HCT116 (cell line): ENCODE results near the gene MN1. TPM values are rescaled to one million over a fixed set of nuclear protein-coding genes. Genes with fewer than 3 reads are reported as not detected.

ENCODE experiments used
- ATAC-seq: fragments of 200-7000 bp; cut with Tn5 transposase; 2 replicates; pipeline ENCODE4 v1.9.1; 2020; ENCODE audit warnings: mild to moderate bottlenecking, moderate library complexity
- BruUV-seq: library from RNA; stranded (reverse); fragments of 400-500 nt; replicated peaks from 2 replicates; lab custom pipeline; 2021; lab: Mats Ljungman, UMichigan
- CTCF ChIA-PET: fragments of 300-600 bp; sonication (Branson Sonifier 250); formaldehyde crosslinking; loops from one replicate; lab custom pipeline; 2021; ENCODE audit warnings: antibody characterized with exemption; lab: Charles Lee
- POLR2A ChIA-PET: fragments of 300-600, 350-600 bp; sonication (Branson Sonifier 250); formaldehyde crosslinking; loops from one replicate; lab custom pipeline; 2021; ENCODE audit warnings: antibody characterized with exemption; lab: Charles Lee
- RAD21 ChIA-PET, 2 experiments: fragments of 300-600 bp; sonication (Branson Sonifier 250); formaldehyde crosslinking; loops; one replicate each; lab custom pipeline; 2023; ENCODE audit warnings: low total read pairs in 2 of 2; ENCODE audit not compliant: uncharacterized antibody in 2 of 2, unreplicated experiment in 2 of 2, low non-redundant PET in 1 of 2; lab: Charles Lee
- DNase-seq: peaks from one replicate; pipeline ENCODE4 v3.0.0-alpha.2; 2010; ENCODE audit warnings: low read depth, low spot score
- H2AFZ ChIP-seq: fragments of 200-600 bp; shearing (Covaris generic), sonication (generic); 2 replicates; pipeline ENCODE4 v1.6.1; 2017; ENCODE audit warnings: low read depth, mixed run types, mixed read lengths, antibody characterized with exemption, low read length; ENCODE audit not compliant: poor library complexity, severe bottlenecking
- H3K27ac ChIP-seq: 2 replicates; pipeline ENCODE4 v1.5.1; 2012; ENCODE audit warnings: low read depth, low read length
- H3K27me3 ChIP-seq: fragments of 200-600 bp; sonication (generic); 2 replicates; pipeline ENCODE4 v1.6.1; 2016; ENCODE audit warnings: mixed run types, low read length, mixed read lengths; ENCODE audit not compliant: insufficient read depth
- H3K36me3 ChIP-seq, 2 experiments: fragments of 200-500 bp in 1 of 2; fragments of 200-600 bp in 1 of 2; sonication (Bioruptor generic) in 1 of 2; sonication (generic) in 1 of 2; 2 replicates each; pipeline versions ENCODE4 v1.5.1 to v1.6.1; 2014 to 2016; ENCODE audit warnings: low read length in 2 of 2, inconsistent platforms in 1 of 2, mixed read lengths in 1 of 2, mixed run types in 1 of 2; ENCODE audit not compliant: insufficient read depth in 2 of 2, control insufficient read depth in 1 of 2
- H3K4me1 ChIP-seq, 2 experiments: fragments of 200-600 bp in 1 of 2; sonication (generic) in 1 of 2; 2 replicates each; pipeline versions ENCODE4 v1.5.1 to v1.6.1; 2012 to 2017; ENCODE audit warnings: low read length in 2 of 2, inconsistent platforms in 1 of 2, mild to moderate bottlenecking in 1 of 2, mixed read lengths in 1 of 2, mixed run types in 1 of 2, moderate library complexity in 1 of 2; ENCODE audit not compliant: insufficient read depth in 2 of 2, control insufficient read depth in 1 of 2
- H3K4me2 ChIP-seq: fragments of 200-600 bp; sonication (generic); 2 replicates; pipeline ENCODE4 v1.6.1; 2017; ENCODE audit warnings: mixed run types, low read length, mixed read lengths
- H3K4me3 ChIP-seq, 2 experiments: fragments of 200-600 bp in 1 of 2; sonication (generic) in 1 of 2; replicated peaks in 1 of 2; 2 replicates each; pipeline ENCODE4 v1.5.1; 2011 to 2016; ENCODE audit warnings: low read length in 2 of 2, control low read depth in 1 of 2, low read depth in 1 of 2, mild to moderate bottlenecking in 1 of 2, mixed read lengths in 1 of 2, mixed run types in 1 of 2
- H3K79me2 ChIP-seq: fragments of 200-600 bp; sonication (generic); 2 replicates; pipeline ENCODE4 v1.6.1; 2017; ENCODE audit warnings: mild to moderate bottlenecking, mixed run types, low read length, moderate library complexity, mixed read lengths; ENCODE audit not compliant: insufficient read depth
- H3K9ac ChIP-seq: fragments of 200-600 bp; sonication (generic); 2 replicates; pipeline ENCODE4 v1.6.1; 2016; ENCODE audit warnings: low read length, mixed read lengths
- H3K9me2 ChIP-seq: fragments of 200-600 bp; sonication (generic), shearing (Covaris generic); 2 replicates; pipeline ENCODE4 v1.6.1; 2017; ENCODE audit warnings: mixed run types, mild to moderate bottlenecking, moderate library complexity; ENCODE audit not compliant: insufficient read depth
- H3K9me3 ChIP-seq, 2 experiments: fragments of 200-500 bp in 1 of 2; fragments of 200-600 bp in 1 of 2; sonication (Bioruptor generic) in 1 of 2; sonication (generic) in 1 of 2; 2 replicates each; pipeline ENCODE4 v1.6.1; 2014 to 2017; ENCODE audit warnings: low read length in 2 of 2, mixed read lengths in 2 of 2, inconsistent platforms in 1 of 2, low read depth in 1 of 2, mild to moderate bottlenecking in 1 of 2, mixed run types in 1 of 2, moderate library complexity in 1 of 2; ENCODE audit not compliant: control insufficient read depth in 1 of 2, insufficient read depth in 1 of 2
- H4K20me1 ChIP-seq: fragments of 200-600 bp; sonication (generic), shearing (Covaris generic); 2 replicates; pipeline ENCODE4 v1.6.1; 2017; ENCODE audit warnings: mixed run types, mild to moderate bottlenecking, moderate library complexity; ENCODE audit not compliant: insufficient read depth
- CBX3 ChIP-seq: IDR thresholded peaks from 2 replicates; pipeline ENCODE4 v1.6.1; 2012; ENCODE audit warnings: low read depth
- ELF1 ChIP-seq: IDR thresholded peaks from 2 replicates; pipeline ENCODE4 v1.6.1; 2012; ENCODE audit warnings: low read depth, borderline replicate concordance
- FOSL1 ChIP-seq: IDR thresholded peaks from 2 replicates; pipeline ENCODE4 v1.6.1; 2012; ENCODE audit warnings: low read depth
- JUND ChIP-seq: IDR thresholded peaks from 2 replicates; pipeline ENCODE4 v1.6.1; 2012
- POLR2A ChIP-seq: IDR thresholded peaks from 2 replicates; pipeline ENCODE4 v1.7.0; 2011; ENCODE audit warnings: borderline replicate concordance; ENCODE audit not compliant: insufficient read depth, insufficient read length; ENCODE audit errors: extremely low read depth
- SIN3A ChIP-seq: IDR thresholded peaks from 2 replicates; pipeline ENCODE4 v1.6.1; 2012; ENCODE audit warnings: low read depth
- TCF7L2 ChIP-seq: IDR thresholded peaks from 2 replicates; pipeline ENCODE4 v1.7.0; 2011; ENCODE audit warnings: borderline replicate concordance, inconsistent platforms; ENCODE audit not compliant: insufficient read depth, insufficient read length; ENCODE audit errors: extremely low read depth
- ZNF274 ChIP-seq: fragments of 200-500 bp; sonication (Bioruptor generic); IDR thresholded peaks from 2 replicates; pipeline ENCODE4 v1.6.1; 2014; ENCODE audit warnings: mild to moderate bottlenecking, low read depth, low read length, inconsistent platforms
- intact Hi-C: fragments of 100-400 bp; cut with micrococcal nuclease; formaldehyde crosslinking; loops from 2 replicates; pipeline ENCODE4 v1.10.0; 2022
- total RNA-seq: library from RNA; stranded (reverse); gene quantifications from one replicate; pipeline ENCODE4 v1.2.1, GENCODE V29; 2021; ENCODE audit not compliant: unreplicated experiment
- TF ChIP-seq, protein P1 (sequence below): IDR thresholded peaks from 2 replicates; pipeline ENCODE4 v1.6.1; 2011; ENCODE audit warnings: mild to moderate bottlenecking, low read length, moderate library complexity; ENCODE audit not compliant: insufficient replicate concordance; ENCODE audit errors: extremely low read depth
- TF ChIP-seq, protein P2 (sequence below), 3 experiments: fragments of 200-600 bp in 1 of 3; sonication (generic) in 1 of 3; IDR thresholded peaks in 2 of 3; conservative IDR thresholded peaks in 1 of 3; 2 replicates each; pipeline ENCODE4 v1.5.1; 2012 to 2017; ENCODE audit warnings: low read depth in 2 of 3, low read length in 2 of 3, antibody characterized with exemption in 1 of 3, borderline replicate concordance in 1 of 3, control low read depth in 1 of 3, mild to moderate bottlenecking in 1 of 3, mixed read lengths in 1 of 3, mixed run types in 1 of 3, moderate library complexity in 1 of 3; ENCODE audit not compliant: insufficient read depth in 1 of 3

Gene MN1
- total RNA-seq, 1 experiment from 2014 or later = 2.9 TPM

DNA sequence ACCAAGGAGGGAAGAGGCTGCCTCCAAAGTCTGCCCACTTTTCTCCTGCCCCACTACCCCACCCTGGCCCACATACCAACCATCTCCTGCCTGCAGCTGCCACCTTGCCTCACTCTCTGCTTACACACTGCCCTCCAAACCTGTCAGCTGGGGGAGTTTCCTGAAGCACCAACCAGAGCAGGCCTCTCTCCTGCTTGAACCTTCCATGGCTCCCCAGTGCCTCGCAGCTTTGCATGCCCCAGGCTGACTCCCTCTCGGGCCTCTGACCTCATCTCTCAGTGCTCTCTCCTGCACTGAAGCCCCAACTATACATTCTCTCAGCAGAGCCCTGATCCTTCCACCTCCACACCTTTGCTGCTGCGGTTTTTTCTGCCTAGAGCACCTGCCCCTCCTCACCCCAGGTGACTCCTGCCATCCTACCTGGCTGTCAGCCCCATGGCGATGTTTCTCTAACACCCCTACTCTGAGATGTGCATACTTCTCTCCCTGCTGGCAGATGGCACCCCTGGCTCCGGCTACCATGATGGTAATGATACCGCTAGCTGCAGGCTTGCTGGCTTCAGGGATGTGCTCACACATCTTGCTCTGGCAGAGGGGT is 43.5 kb downstream of the MN1 start:
- H2AFZ ChIP-seq = no peak overlapping the region
- no peaks in the 10 kb centered on the region for H3K79me2 ChIP-seq
- POLR2A ChIA-PET = no interaction called here
- H3K27ac ChIP-seq = no peak overlapping the region
- H3K36me3 ChIP-seq = no peaks in the 10 kb centered on the region
- TF ChIP-seq POLR2A = no peak
- TF ChIP-seq FOSL1 = no peak
- no peak for TF ChIP-seq CBX3
- no peak for TF ChIP-seq JUND
- no peak for TF ChIP-seq ZNF274
- no peak for TF ChIP-seq ELF1
- TF ChIP-seq, protein P1, sequence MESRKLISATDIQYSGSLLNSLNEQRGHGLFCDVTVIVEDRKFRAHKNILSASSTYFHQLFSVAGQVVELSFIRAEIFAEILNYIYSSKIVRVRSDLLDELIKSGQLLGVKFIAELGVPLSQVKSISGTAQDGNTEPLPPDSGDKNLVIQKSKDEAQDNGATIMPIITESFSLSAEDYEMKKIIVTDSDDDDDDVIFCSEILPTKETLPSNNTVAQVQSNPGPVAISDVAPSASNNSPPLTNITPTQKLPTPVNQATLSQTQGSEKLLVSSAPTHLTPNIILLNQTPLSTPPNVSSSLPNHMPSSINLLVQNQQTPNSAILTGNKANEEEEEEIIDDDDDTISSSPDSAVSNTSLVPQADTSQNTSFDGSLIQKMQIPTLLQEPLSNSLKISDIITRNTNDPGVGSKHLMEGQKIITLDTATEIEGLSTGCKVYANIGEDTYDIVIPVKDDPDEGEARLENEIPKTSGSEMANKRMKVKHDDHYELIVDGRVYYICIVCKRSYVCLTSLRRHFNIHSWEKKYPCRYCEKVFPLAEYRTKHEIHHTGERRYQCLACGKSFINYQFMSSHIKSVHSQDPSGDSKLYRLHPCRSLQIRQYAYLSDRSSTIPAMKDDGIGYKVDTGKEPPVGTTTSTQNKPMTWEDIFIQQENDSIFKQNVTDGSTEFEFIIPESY = no peak
- TF ChIP-seq, protein P2, sequence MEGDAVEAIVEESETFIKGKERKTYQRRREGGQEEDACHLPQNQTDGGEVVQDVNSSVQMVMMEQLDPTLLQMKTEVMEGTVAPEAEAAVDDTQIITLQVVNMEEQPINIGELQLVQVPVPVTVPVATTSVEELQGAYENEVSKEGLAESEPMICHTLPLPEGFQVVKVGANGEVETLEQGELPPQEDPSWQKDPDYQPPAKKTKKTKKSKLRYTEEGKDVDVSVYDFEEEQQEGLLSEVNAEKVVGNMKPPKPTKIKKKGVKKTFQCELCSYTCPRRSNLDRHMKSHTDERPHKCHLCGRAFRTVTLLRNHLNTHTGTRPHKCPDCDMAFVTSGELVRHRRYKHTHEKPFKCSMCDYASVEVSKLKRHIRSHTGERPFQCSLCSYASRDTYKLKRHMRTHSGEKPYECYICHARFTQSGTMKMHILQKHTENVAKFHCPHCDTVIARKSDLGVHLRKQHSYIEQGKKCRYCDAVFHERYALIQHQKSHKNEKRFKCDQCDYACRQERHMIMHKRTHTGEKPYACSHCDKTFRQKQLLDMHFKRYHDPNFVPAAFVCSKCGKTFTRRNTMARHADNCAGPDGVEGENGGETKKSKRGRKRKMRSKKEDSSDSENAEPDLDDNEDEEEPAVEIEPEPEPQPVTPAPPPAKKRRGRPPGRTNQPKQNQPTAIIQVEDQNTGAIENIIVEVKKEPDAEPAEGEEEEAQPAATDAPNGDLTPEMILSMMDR (IDR thresholded peaks at IDR 0.05 in 2 of 3, conservative IDR thresholded peaks at IDR 0.05 in 1 of 3; ENCODE audit: borderline replicate concordance in 1 of 3, insufficient read depth in 1 of 3, low read depth in 2 of 3, low read length in 2 of 3) = no peak
- no peak for TF ChIP-seq SIN3A
- TF ChIP-seq TCF7L2 = no peak
- no peaks in the 10 kb centered on the region for H3K27me3 ChIP-seq
- no peak overlapping the region for H3K4me3 ChIP-seq
- ATAC-seq (no peak), DNase-seq (no peak)
- no peaks in the 10 kb centered on the region for H4K20me1 ChIP-seq
- H3K9me3 ChIP-seq = no peaks in the 10 kb centered on the region
- H3K4me1 ChIP-seq = peaks cover 0 to 3% of the 10 kb centered on the region in 2 experiments; a peak in 1 of 4 replicates
- H3K9ac ChIP-seq = no peak overlapping the region
- no peaks in the 10 kb centered on the region for H3K9me2 ChIP-seq
- intact Hi-C loops = no loop called here
- BruUV-seq = no TSS peak
- CTCF ChIA-PET = no interaction called here
- no peak overlapping the region for H3K4me2 ChIP-seq
- RAD21 ChIA-PET = no interaction called here
